GM12878 (cell line): Measurements from ENCODE around the gene ADCY2. TPM values are rescaled to one million over a fixed set of nuclear protein-coding genes. Genes with fewer than 3 reads are reported as not detected.

Experiments used
- ATAC-seq: fragments of 200-7000 bp; cut with Tn5 transposase; 3 replicates; pipeline ENCODE4 v1.9.1; 2020; ENCODE audit warnings: mild to moderate bottlenecking, moderate library complexity
- BruUV-seq: library from RNA; stranded (reverse); fragments of 400-500 nt; replicated peaks from 2 replicates; lab custom pipeline; 2021; lab: Mats Ljungman, UMichigan
- CTCF ChIA-PET: fragments of 300-600 bp; sonication (Branson Sonifier 250); formaldehyde crosslinking; extraction: SDS; loops from one replicate; lab custom pipeline; 2021; ENCODE audit warnings: inconsistent platforms; lab: Yijun Ruan, JAX
- POLR2A ChIA-PET: fragments of 350-600 bp; formaldehyde crosslinking; extraction: SDS; loops from one replicate; lab custom pipeline; 2021; ENCODE audit warnings: inconsistent platforms; lab: Charles Lee
- RAD21 ChIA-PET: fragments of 300-600 bp; sonication (Branson Sonifier 250); formaldehyde crosslinking; loops from one replicate; lab custom pipeline; 2023; ENCODE audit warnings: antibody characterized with exemption; ENCODE audit not compliant: unreplicated experiment; lab: Charles Lee
- SMC1A ChIA-PET: fragments of 300-600 bp; sonication (Branson Sonifier 250); formaldehyde crosslinking; loops from one replicate; lab custom pipeline; 2023; ENCODE audit not compliant: unreplicated experiment, uncharacterized antibody; lab: Charles Lee
- DNase-seq: peaks from one replicate; pipeline ENCODE4 v3.0.0-alpha.2; 2011; ENCODE audit warnings: low read depth, low spot score
- FAIRE-seq: peaks from 3 replicates; lab custom pipeline; 2011; peaks lifted over from hg19 to GRCh38; lab: Jason Lieb, UNC
- H2AFZ ChIP-seq: 2 replicates; pipeline ENCODE4 v1.6.0; 2011; ENCODE audit warnings: low read depth, low read length, control low read depth; ENCODE audit not compliant: control insufficient read depth
- H3K27ac ChIP-seq: 2 replicates; pipeline ENCODE4 v1.5.1; 2011; ENCODE audit warnings: control low read depth; ENCODE audit not compliant: control insufficient read depth, insufficient read depth
- H3K27me3 ChIP-seq, 2 experiments: replicated peaks in 1 of 2; 2 replicates each; pipeline versions ENCODE4 v1.6.0 to v1.6.1; 2011; ENCODE audit warnings: low read length in 1 of 2; ENCODE audit not compliant: control insufficient read depth in 2 of 2, insufficient read depth in 2 of 2
- H3K36me3 ChIP-seq, 2 experiments: 2 replicates each; pipeline ENCODE4 v1.5.1; 2011; ENCODE audit warnings: low read length in 1 of 2; ENCODE audit not compliant: control insufficient read depth in 2 of 2, insufficient read depth in 2 of 2
- H3K4me1 ChIP-seq: 2 replicates; pipeline ENCODE4 v1.6.1; 2011; ENCODE audit warnings: mild to moderate bottlenecking, low read length, moderate library complexity, mixed read lengths; ENCODE audit not compliant: control insufficient read depth, insufficient read depth
- H3K4me2 ChIP-seq: 2 replicates; pipeline ENCODE4 v1.6.0; 2011; ENCODE audit warnings: control low read depth; ENCODE audit not compliant: control insufficient read depth, insufficient read depth
- H3K4me3 ChIP-seq: fragments of 200-600 bp; sonication (generic); 2 replicates; pipeline ENCODE4 v1.5.1; 2016
- H3K79me2 ChIP-seq: 2 replicates; pipeline ENCODE4 v1.6.0; 2011; ENCODE audit warnings: low read length; ENCODE audit not compliant: control insufficient read depth, insufficient read depth
- H3K9ac ChIP-seq: 2 replicates; pipeline ENCODE4 v1.8.0; 2011; ENCODE audit warnings: low read length, control low read depth, mixed read lengths; ENCODE audit not compliant: control insufficient read depth, insufficient read depth
- H3K9me3 ChIP-seq: replicated peaks from 3 replicates; pipeline ENCODE4 v1.5.1; 2011; ENCODE audit warnings: mild to moderate bottlenecking, low read length; ENCODE audit not compliant: control insufficient read depth, insufficient read depth
- H4K20me1 ChIP-seq: 2 replicates; pipeline ENCODE4 v1.6.0; 2011; ENCODE audit not compliant: control insufficient read depth, insufficient read depth
- BCL3 ChIP-seq: IDR thresholded peaks from 2 replicates; pipeline ENCODE4 v1.6.1; 2011; ENCODE audit warnings: borderline replicate concordance, low read depth, mild to moderate bottlenecking, moderate library complexity, low read length; ENCODE audit not compliant: insufficient read depth, poor library complexity, severe bottlenecking
- HDAC2 ChIP-seq: fragments of 200-600 bp; sonication (generic); IDR thresholded peaks from 2 replicates; pipeline ENCODE4 v1.6.1; 2017
- HSF1 ChIP-seq: fragments of 150-350 bp; IDR thresholded peaks from 2 replicates; pipeline ENCODE4 v1.6.1; 2014; ENCODE audit warnings: mild to moderate bottlenecking, low read depth, low read length
- NFIC ChIP-seq: IDR thresholded peaks from 2 replicates; pipeline ENCODE4 v1.6.1; 2012; ENCODE audit warnings: low read depth, mild to moderate bottlenecking, inconsistent platforms, low read length, moderate library complexity
- NRF1 ChIP-seq: conservative IDR thresholded peaks from 2 replicates; pipeline ENCODE4 v1.6.1; 2011; ENCODE audit warnings: mild to moderate bottlenecking, low read depth, low read length, improper control_type of control experiment
- PML ChIP-seq: IDR thresholded peaks from 2 replicates; pipeline ENCODE4 v1.6.1; 2012; ENCODE audit warnings: low read length, inconsistent platforms
- SIN3A ChIP-seq: IDR thresholded peaks from 2 replicates; pipeline ENCODE4 v1.6.1; 2012; ENCODE audit warnings: low read depth, low read length, improper control_type of control experiment
- SMAD5 ChIP-seq: IDR thresholded peaks from 2 replicates; pipeline ENCODE4 v1.6.1; 2016; ENCODE audit warnings: antibody characterized with exemption, low read depth
- SRF ChIP-seq, 2 experiments: IDR thresholded peaks; 2 replicates each; pipeline ENCODE4 v1.6.1; 2011; ENCODE audit warnings: low read depth in 2 of 2, low read length in 2 of 2, mild to moderate bottlenecking in 1 of 2, moderate library complexity in 1 of 2
- ZBTB33 ChIP-seq: fragments of 450-650 bp; IDR thresholded peaks from 2 replicates; pipeline ENCODE4 v1.6.1; 2017; ENCODE audit warnings: mild to moderate bottlenecking
- ZBTB40 ChIP-seq: fragments of 450-650 bp; IDR thresholded peaks from 2 replicates; pipeline ENCODE4 v1.6.1; 2016; ENCODE audit warnings: mild to moderate bottlenecking, moderate library complexity, borderline replicate concordance
- ZSCAN29 ChIP-seq: fragments of 450-650 bp; IDR thresholded peaks from 2 replicates; pipeline ENCODE4 v1.6.1; 2017; ENCODE audit warnings: mild to moderate bottlenecking, moderate library complexity
- WGBS: methylation state at CpG from one replicate; pipeline ENCODE4 v1.1.6; 2016; ENCODE audit warnings: low lambda C conversion rate; ENCODE audit not compliant: insufficient replicate concordance, insufficient coverage; ENCODE audit errors: missing lambda C conversion rate; 5-methylcytosine and 5-hydroxymethylcytosine counted together
- in situ Hi-C: fragments of 300-500 bp; cut with MboI; formaldehyde crosslinking; loops from 9 replicates; pipeline ENCODE4 v1.14.3; 2018; ENCODE audit warnings: mixed read lengths
- intact Hi-C: fragments of 100-400 bp; cut with micrococcal nuclease; formaldehyde crosslinking; loops from one replicate; pipeline ENCODE4 v1.14.2; 2022; ENCODE audit not compliant: unreplicated experiment
- polyA plus RNA-seq, 11 experiments: library from polyadenylated mRNA; depleted of rRNA in 4 of 11; unstranded in 6 of 11; stranded (reverse) in 5 of 11; fragments of >200 nt; fragmentation: Nextera tagmentation in 4 of 11; fragmentation: Illumina TruSeq in 1 of 11; extraction: Ambion mirVana in 4 of 11; extraction: Trizol in 1 of 11; gene quantifications; 1 replicate in 1 of 11; 2 replicates in 10 of 11; pipeline versions ENCODE4 v1.2.1 to v1.2.3, GENCODE V29; 2011 to 2016; ENCODE audit warnings: inconsistent platforms in 2 of 11, missing spikeins in 2 of 11, low read depth in 1 of 11
- total RNA-seq, 4 experiments: library from RNA; depleted of rRNA in 3 of 4; stranded (reverse); fragments of >200 nt in 3 of 4; fragmentation: Illumina TruSeq in 1 of 4; extraction: Trizol in 1 of 4; gene quantifications; 2 replicates each; pipeline versions ENCODE4 v1.2.1 to v1.2.3, GENCODE V29; 2013 to 2021

ADCY2 gene
- total and polyA plus RNA-seq, 10 of the 15 experiments (the other 5 are each of a cell fraction or from before 2014, with no cell fraction given), result 0.07 to 0.26 TPM; not detected in 8

GRCh38 chr5:7578071-7578470, 182.1 kb downstream of the ADCY2 start:
- ChIA-PET POLR2A (no interaction called here), SMC1A (no interaction called here), CTCF (no interaction called here), RAD21 (no interaction called here)
- no peak overlapping the region for H3K27ac ChIP-seq
- intact Hi-C loops, result no loop called here
- H3K9ac ChIP-seq, result no peak overlapping the region
- H3K9me3 ChIP-seq, result no peaks in the 10 kb centered on the region
- H3K27me3 ChIP-seq, result no peaks in the 10 kb centered on the region
- H3K4me1 ChIP-seq, result no peaks in the 10 kb centered on the region
- no peak overlapping the region for H3K4me3 ChIP-seq
- ATAC-seq (no peak), FAIRE-seq (no peak), DNase-seq (no peak)
- WGBS, result 36% methylated on average over 1 of the region's 1 CpG
- no peak overlapping the region for H3K4me2 ChIP-seq
- in situ Hi-C loops, result no loop called here
- H3K36me3 ChIP-seq, result no peaks in the 10 kb centered on the region
- BruUV-seq, result no TSS peak
- H2AFZ ChIP-seq, result no peak overlapping the region
- no peaks in the 10 kb centered on the region for H3K79me2 ChIP-seq
- TF ChIP-seq PML, result no peak
- TF ChIP-seq ZBTB33, result no peak
- no peak for TF ChIP-seq NFIC
- TF ChIP-seq ZBTB40, result no peak
- no peak for TF ChIP-seq NRF1
- no peak for TF ChIP-seq SIN3A
- no peak for TF ChIP-seq SRF (IDR thresholded peaks at IDR 0.05; ENCODE audit: low read depth in 2 of 2, low read length in 2 of 2)
- TF ChIP-seq ZSCAN29, result no peak
- no peak for TF ChIP-seq HSF1
- no peak for TF ChIP-seq BCL3
- no peak for TF ChIP-seq HDAC2
- no peak for TF ChIP-seq SMAD5
- TF ChIP-seq, all 136 proteins: peak for 0
- no peaks in the 10 kb centered on the region for H4K20me1 ChIP-seq
